ENCODE measurements around the gene ALS2.

GRCh38 chr2:201704536-201704935 is 76.2 kb downstream of the ALS2 start:
- TF ChIP-seq RXRA (IDR thresholded peaks at IDR 0.05), result no peak
- no peak for TF ChIP-seq EGR1 (IDR thresholded peaks at IDR 0.05; ENCODE audit: low read depth in 2 of 2)
- no peak for TF ChIP-seq ZBTB33 (IDR thresholded peaks at IDR 0.05)
- no peak for TF ChIP-seq YY1 (IDR thresholded peaks at IDR 0.05)
- no peak for TF ChIP-seq CTCF (IDR thresholded peaks at IDR 0.05; ENCODE audit: low read depth, low read length, missing input control)
- TF ChIP-seq FOXA1 (IDR thresholded peaks at IDR 0.05), result no peak
- no peak for TF ChIP-seq TAF1 (conservative IDR thresholded peaks at IDR 0.05)
- no peak for TF ChIP-seq RAD21 (IDR thresholded peaks at IDR 0.05)
